Measurements from ENCODE around the gene ZNF8. TPM values are rescaled to one million over a fixed set of nuclear protein-coding genes. Genes with fewer than 3 reads are reported as not detected.

Gene ZNF8
- total RNA-seq, 1 donor from 2014 or later = 5.4 TPM

GRCh38 chr19:58294743-58295374 lies 16.1 kb downstream of the ZNF8 start:
- ATAC-seq (peak in 1 of 2 donors; percentile 13), DNase-seq (no peak)
- H3K9me3 ChIP-seq = peaks cover 60% of the 10 kb centered on the region
- no peak overlapping the region for H3K4me3 ChIP-seq
- H3K36me3 ChIP-seq = peaks cover 63% of the 10 kb centered on the region
- H3K4me1 ChIP-seq = no peaks in the 10 kb centered on the region
- no peaks in the 10 kb centered on the region for H3K27me3 ChIP-seq (ENCODE audit: low read depth)
- H3K27ac ChIP-seq = no peak overlapping the region
- no peak for TF ChIP-seq CTCF (IDR thresholded peaks at IDR 0.05)
- intact Hi-C loops (cut with DNase I) = no loop called here

GRCh38 chr19:58296104-58296503 lies 17.3 kb downstream of the ZNF8 start:
- ATAC-seq (no peak), DNase-seq (no peak)
- intact Hi-C loops (cut with DNase I) = no loop called here
- H3K36me3 ChIP-seq = peaks cover 59% of the 10 kb centered on the region
- no peak overlapping the region for H3K27ac ChIP-seq
- peaks cover 64% of the 10 kb centered on the region for H3K9me3 ChIP-seq
- H3K4me1 ChIP-seq = no peaks in the 10 kb centered on the region
- TF ChIP-seq CTCF (IDR thresholded peaks at IDR 0.05) = no peak
- no peak overlapping the region for H3K4me3 ChIP-seq
- H3K27me3 ChIP-seq (ENCODE audit: low read depth) = no peaks in the 10 kb centered on the region

GRCh38 chr19:58300620-58301019 lies 21.9 kb downstream of the ZNF8 start:
- Histone ChIP-seq H3K36me3 (peaks cover 25% of the 10 kb centered on the region), H3K4me3 (no peak overlapping the region), H3K27ac (no peak overlapping the region), H3K9me3 (peaks cover 23% of the 10 kb centered on the region), H3K27me3 (ENCODE audit: low read depth) (no peaks in the 10 kb centered on the region), H3K4me1 (peaks cover under 1% of the 10 kb centered on the region)
- DNase-seq = no peak
- intact Hi-C loops (cut with DNase I) = no loop called here
- no peak for ATAC-seq
- TF ChIP-seq CTCF (IDR thresholded peaks at IDR 0.05) = no peak

- intact Hi-C loops (cut with DNase I) = no loop called here
These were observed 25.5 kb downstream of the ZNF8 start for GRCh38 chr19:58304255-58304654.

GRCh38 chr19:58304748-58305064 lies 26.0 kb downstream of the ZNF8 start:
- Histone ChIP-seq H3K4me3 (peak overlapping the region; percentile 87), H3K9me3 (peaks cover 4% of the 10 kb centered on the region), H3K27me3 (ENCODE audit: low read depth) (no peaks in the 10 kb centered on the region), H3K27ac (peak overlapping the region; percentile 94), H3K4me1 (peaks cover 13% of the 10 kb centered on the region), H3K36me3 (peaks cover 38% of the 10 kb centered on the region)
- ATAC-seq = peak; percentile 2 to 26
- no peak for TF ChIP-seq CTCF (IDR thresholded peaks at IDR 0.05)
- intact Hi-C loops (cut with DNase I) = no loop called here
- DNase-seq = no peak

More at GRCh38 chr19:58304255-58304654, 25.5 kb downstream of the ZNF8 start:
- Histone ChIP-seq H3K4me3 (peak overlapping the region; percentile 87), H3K27ac (peak overlapping the region; percentile 94), H3K36me3 (peaks cover 34% of the 10 kb centered on the region), H3K9me3 (peaks cover 4% of the 10 kb centered on the region), H3K27me3 (ENCODE audit: low read depth) (no peaks in the 10 kb centered on the region), H3K4me1 (peaks cover 13% of the 10 kb centered on the region)
- no peak for ATAC-seq
- TF ChIP-seq CTCF (IDR thresholded peaks at IDR 0.05) = no peak
- no peak for DNase-seq

All from lower lobe of right lung (tissue), 2 donors.